Measurements from ENCODE around the gene WIPF3.
"Not testable (repeated sequence)": the region's sequence is repeated elsewhere in the genome, so short reads cannot be mapped to it uniquely, and the experiment has no call there.

Gene WIPF3

DNA sequence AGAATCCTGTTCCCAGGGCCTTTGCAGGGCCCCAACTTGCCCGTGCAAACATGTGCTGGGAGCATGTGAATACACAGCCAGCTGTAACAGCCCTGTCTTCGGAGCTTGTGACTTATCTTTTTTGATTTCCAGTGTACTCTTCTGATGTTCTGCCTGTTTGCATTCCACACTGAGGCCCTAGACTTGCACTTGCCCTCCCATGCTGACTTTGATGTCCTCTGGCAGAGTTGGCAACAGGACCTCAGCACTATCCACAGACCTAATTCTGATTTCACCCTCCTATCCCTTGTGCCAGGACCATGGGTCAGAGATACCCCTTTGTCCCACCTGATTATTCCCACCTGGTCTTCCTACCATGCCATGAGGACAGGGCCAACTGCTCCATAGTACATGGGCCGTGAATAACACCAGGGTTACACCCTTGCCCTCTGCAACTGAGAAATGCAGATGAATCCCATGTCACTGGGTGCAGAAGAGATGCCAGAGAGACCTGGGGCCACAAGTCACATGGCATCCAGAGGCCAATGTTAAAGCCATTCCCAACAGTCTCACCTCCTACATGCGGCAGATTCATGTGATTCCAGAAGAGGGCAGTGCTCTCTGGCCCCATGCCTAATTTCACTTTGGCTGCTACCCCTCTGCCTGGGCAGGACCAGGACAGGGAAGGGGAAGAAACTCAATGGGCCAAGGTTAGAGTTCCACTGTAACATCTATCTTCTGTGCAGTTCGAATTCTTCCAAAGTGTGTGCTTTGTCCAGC, 140.3 kb downstream of the WIPF3 start:
- in situ Hi-C loops (cut with MboI; ENCODE audit: low sequenced_read_pairs) = no loop called here

DNA sequence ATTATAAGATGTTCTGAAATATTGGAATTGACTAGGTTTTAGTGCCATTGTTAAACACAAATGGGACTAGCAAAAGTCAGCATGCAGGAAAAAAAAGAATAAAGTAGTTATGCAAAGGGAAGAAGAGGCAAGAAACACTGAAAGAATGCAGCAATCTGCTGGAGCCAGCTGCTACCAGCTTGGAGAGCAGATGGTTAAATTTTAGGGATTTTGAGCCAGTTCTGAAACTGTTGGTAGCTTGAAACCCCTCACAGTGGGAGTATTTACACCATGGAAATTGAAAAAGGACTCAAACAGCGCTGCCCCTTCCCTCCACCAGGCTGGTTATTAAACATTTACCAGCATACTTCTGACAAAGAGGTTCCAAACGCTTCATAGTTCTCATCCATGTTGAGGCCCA, 142.3 kb downstream of the WIPF3 start:
- in situ Hi-C loops (cut with MboI; ENCODE audit: low sequenced_read_pairs) = no loop called here

DNA sequence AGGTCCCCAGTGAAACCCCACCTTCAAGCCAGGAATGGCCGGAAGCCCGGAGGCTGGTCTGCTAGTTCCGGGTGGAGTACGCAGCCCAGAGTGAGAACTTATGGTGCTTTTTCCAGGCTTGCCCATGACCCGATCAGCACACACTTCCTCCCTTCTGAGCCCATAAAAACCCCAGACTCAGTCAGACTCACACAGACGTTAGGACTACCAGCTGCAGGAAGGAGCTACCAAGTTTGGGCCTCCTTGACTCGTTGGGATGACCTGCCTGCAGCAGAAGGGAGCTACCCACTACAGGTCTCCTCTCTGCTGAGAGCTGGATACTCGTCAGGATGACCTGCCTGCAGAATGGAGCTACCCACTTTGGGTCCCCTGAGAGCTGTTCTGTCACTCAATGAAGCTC, 144.2 kb downstream of the WIPF3 start:
- in situ Hi-C loops (cut with MboI; ENCODE audit: low sequenced_read_pairs) = no loop called here

DNA sequence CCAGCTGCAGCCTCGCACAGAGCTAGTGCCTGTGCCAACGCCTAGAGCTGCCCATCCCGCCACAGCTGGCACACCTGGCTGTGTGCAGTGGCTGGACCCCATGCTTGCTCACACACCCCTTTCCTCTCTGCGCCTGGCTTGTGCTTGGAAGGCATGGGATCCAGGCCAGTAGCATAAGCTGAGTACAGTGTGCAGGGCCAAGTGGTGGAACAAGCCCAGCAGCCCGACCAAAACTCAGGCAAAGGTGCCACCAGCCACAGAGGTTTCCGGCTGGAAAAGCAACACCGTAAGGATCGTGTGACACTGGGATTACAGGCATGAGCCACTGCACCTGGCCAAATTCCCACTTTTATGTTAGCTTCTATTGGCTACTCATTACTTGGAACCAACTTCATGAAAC, 144.9 kb downstream of the WIPF3 start:
- in situ Hi-C loops (cut with MboI; ENCODE audit: low sequenced_read_pairs) = no loop called here

DNA sequence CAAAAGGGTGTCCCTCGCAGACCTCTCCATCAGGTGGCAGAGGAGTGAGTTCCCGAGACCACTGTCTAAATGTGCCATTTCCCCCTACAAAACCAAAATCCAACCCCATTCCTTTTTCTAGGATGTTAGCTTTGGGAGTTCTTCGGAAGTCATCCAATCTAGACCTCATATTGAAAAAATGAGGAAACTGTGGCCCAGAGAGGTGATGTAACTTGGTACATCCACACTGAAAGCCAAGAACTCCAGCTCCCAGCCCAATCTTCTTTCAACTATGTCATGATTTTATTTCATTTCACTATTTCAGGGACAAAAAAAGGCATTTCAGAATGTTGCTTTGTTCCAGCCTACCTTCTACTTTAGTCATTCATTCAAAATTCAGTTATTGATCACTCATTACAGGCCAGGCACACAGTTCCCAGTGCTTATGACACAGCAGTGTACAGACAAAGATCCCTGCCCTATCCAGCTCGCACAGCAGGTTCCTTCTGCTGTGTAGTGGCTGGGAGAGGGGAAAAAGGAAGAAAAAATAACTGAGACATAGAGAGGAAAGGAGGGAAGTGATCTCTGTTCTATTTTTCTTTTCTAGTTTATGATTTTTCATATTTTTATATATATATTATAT, 147.5 kb downstream of the WIPF3 start:
- in situ Hi-C loops (cut with MboI; ENCODE audit: low sequenced_read_pairs) = no loop called here

DNA sequence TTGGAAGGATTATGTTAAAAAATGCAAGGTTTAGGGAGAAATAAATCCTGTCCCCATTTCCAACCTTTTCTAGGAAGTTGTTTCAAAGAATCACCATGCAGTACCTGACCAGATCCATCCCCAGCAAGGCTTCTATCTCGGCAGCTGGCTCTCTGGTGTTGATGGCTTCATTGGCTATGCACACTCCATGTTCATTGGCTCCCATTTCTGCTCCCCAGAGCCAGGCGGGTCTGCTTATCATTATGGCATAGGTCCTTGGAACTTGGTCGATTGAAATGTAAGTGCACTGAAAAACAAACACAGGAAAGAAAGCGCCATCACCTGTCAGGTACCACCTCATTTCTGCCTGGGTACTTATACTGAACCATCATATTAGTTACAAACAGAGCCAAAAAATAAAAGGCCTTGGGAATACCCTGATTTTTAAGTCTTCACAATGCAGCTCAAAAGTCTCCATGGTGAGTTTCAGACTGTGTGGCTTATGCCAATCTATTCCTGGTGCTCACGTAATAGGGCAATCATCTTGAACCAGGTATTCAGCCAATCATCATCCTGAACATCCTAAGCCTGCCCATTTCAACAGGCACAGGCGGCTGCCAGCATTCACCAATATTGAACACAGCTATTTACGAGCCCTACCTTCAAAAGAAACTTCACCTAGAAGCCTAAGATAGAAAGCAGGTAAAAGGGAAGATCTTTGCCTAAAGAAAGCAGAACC, 148.9 kb downstream of the WIPF3 start:
- in situ Hi-C loops (cut with MboI; ENCODE audit: low sequenced_read_pairs) = no loop called here

DNA sequence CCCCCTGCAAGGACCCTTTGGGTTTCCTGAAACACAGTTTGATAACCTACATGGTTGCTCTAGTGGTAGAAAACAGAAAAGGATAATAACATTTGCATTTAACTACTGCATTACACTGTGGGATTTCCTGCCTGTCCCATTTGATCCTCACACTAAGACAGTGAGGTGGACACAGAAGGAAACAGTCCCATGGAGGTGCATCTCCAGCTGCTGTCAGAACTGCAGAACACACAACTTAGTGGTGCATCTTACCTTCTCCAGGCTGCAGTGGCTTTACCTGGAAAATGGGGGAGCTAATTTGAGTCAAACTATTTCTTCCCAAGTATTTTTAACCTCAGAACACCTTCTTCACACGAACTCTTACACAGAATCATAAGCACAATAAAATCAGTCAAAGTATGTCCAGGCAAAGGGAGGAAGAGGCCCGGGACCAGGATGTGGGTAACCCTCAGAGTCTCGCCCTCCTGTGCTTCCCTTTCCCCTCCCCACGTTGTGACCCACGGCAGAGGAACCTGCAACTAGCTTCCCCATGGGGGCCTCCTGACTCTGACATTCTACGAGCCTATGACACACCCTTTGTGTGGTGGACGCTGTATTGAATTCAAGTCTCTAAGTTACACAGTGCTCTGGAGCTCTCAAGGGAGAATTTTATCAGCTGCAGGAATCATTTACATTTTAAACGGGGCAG, 149.6 kb downstream of the WIPF3 start:
- in situ Hi-C loops (cut with MboI; ENCODE audit: low sequenced_read_pairs) = no loop called here

DNA sequence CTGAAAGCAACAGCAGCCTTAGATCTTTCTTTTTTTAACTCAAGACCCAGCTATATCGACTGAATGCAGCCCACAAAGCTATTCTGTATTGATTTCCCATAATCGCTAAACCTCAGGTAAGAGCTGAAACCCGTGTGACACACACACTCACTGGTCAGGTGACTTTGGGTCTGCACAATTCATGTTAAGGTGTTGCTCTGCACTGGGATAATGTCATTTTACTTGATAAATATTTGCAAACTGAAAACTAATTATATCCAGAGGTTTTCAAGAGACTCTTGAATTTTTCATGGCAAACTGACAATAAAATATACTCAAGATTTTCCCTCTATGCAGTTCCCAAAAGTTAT, 150.2 kb downstream of the WIPF3 start:
- in situ Hi-C loops (cut with MboI; ENCODE audit: low sequenced_read_pairs) = no loop called here

DNA sequence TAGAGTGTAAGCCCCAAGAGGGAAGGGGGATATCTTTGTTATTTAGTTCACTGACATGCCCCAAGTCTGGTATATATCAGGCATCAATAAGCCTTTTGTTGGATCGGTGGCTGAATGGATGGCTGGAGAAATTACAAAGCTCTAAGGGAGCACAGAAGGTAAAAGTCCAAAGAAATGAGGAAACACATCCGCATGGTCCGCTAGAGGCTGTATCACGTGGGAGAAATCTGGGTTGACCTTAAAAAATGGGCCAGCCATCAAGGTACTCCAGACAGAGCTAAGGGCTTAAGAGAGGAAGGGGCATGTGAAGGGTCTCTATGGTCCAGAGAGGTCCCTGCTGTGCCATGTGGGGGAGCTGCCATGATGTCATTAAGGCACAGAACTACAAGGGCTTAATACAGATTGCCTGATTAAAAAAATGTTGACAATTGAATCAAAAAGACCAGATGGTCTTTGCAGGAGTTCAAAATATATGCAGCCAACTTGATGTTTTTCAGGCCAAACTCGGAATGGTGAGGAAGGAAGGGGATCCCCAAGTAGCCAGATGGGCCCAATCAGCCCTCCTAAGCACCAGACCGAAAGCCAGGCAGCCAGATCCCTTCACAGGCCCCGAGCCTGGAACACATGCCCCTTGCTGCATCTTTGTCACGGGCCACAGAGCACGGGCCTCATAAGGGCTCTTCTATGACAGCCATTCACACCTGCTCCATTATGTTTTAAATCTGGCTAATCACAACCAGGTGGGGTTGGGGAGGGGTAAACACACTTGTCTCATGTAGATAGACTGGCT, 151.4 kb downstream of the WIPF3 start:
- in situ Hi-C loops (cut with MboI; ENCODE audit: low sequenced_read_pairs) = no loop called here

DNA sequence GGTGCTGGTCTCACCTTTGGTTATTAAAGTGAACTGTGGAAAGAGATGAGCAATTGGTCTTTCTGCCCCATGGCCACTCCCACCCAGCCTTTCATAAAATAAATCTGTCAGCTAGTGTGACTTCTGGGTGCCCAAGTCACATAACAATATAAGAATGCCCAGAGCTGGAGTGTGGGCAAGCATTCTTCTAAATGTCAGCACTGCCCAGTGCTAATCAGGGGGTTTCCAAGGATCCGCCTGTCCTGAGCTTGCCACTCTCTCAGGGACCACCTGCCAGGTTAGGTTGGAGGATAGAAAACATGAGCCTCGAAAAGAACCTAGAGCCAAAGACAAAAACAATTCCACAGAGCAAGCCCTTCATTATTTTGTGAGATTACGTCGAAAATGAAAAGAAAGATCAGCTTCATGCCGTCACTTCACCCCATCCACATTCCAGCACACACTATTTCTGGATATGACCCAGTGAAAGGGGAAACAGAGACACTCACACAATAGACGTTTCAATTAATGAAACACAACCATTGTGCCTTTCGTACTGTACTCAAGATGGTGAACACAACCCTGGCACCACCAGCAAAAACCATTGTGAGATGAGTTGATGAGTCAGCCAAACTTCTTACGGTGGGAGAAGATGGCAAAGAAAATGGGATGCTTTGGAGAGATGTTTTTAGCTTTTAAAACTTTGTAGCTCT, 152.5 kb downstream of the WIPF3 start:
- in situ Hi-C loops (cut with MboI; ENCODE audit: low sequenced_read_pairs) = no loop called here

DNA sequence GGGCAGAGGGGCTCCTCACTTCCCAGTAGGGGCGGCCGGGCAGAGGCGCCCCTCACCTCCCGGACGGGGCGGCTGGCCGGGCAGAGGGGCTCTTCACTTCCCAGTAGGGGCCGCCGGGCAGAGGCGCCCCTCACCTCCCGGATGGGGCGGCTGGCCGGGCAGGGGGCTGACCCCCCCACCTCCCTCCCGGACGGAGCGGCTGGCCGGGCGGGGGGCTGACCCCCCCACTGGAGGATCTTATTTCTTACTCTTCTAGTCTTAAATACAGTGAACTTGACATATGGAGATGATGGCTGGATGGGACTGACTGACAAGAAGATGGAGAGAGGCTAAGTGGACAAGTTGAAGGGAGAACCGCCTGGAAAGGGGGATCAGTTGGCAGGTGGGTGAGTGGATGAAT, 155.3 kb downstream of the WIPF3 start:
- in situ Hi-C loops (cut with MboI; ENCODE audit: low sequenced_read_pairs) = not testable (repeated sequence)

DNA sequence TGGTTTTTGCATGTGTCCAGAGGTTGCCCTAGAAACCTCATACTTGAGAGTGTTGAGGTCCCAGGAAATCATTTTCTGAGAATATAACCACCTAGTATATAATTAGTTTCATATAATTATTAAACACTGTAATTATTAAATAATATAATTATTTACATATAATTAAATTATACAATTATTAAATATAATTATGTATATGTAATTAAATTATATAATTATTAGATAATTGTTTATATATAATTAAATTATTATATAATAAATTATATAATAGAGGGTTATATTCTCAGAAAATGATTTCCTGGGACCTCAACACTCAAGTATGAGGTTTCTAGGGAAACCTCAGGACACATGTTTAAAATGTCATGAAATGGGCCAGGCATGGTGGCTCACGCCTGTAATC, 155.7 kb downstream of the WIPF3 start:
- in situ Hi-C loops (cut with MboI; ENCODE audit: low sequenced_read_pairs) = no loop called here

DNA sequence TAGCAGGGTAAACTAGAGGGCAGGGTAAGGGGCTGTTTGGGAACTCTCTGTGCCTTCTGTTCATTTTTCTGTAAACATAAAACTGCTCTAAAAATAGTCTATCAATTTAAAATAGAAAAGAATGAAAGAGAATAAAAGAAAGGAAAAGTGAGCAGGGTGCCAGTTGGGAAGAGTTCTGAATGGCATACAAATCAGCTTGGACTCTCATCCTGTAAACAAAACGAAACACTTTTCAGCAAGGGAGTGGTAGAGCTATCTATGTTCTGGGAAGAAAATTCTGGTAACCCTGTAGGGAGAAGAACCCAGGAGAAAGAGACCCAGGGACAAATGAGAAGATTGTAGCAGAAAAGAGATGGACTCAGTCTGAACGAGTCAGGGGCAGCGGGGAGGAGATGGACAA, 158.7 kb downstream of the WIPF3 start:
- in situ Hi-C loops (cut with MboI; ENCODE audit: low sequenced_read_pairs) = no loop called here
